NCI-H748 treated with DMSO at 0.1 percent for 48 hours (cell line): Measurements from ENCODE around the gene CORO1A.
"Not testable (repeated sequence)": the region's sequence is repeated elsewhere in the genome, so short reads cannot be mapped to it uniquely, and the experiment has no call there.

Source experiments
- DNase-seq: peaks from one replicate; lab custom pipeline; 2025; lab: John Stamatoyannopoulos, UW

Gene CORO1A

DNA sequence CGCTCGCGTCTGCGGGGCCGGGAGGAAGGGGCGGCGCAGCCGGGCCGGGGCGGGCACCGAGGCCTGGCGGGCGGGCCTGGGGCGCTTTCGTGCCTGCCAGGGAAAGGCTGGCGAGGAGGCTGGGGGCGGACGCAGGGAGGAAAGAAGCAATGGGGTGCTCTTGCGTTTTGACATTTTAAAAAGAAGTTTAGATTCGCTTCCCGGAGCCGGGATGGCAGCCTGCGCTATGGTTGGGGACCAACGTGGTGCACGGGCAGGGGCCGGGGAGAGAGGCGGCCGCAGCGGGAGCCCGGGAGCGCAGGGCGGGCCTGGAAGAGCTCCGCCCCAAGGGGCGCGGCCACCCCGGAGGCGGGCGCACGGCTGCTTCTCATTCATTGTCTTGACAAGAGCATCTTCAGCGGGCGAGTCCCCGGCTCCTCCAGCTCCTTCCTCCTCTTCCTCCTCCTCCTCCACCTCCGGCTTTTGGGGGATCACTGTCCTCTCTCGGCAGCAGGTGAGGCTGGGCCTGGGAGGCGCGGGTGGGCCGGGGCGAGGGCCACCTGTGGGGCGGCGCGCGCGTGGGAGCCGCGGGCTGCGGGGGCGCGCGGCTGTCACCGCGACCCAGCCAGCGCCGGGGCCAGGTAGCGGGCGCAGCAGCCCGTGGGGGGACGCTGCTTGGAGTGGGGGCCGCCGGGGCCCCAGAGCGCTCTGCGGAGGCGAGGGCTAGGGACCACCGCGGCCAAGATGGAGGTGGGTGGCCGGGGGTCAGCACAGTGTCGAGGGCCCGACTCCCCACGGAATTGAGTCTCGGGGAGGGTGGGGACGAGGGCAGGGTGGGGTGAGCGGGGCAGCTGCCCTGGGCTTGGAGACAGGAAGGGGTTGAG, at the start of gene CORO1A:
Gene CORO1A, plus strand, starts transcription at position 370 of the 863 bp plus-strand sequence. CDS start 1,608 bp downstream, outside the sequence.
- peak; percentile 6 for DNase-seq

- no peak for DNase-seq
Observed at GRCh38 chr16:30136971-30137605, 46.3 kb upstream of the CORO1A start.

DNA sequence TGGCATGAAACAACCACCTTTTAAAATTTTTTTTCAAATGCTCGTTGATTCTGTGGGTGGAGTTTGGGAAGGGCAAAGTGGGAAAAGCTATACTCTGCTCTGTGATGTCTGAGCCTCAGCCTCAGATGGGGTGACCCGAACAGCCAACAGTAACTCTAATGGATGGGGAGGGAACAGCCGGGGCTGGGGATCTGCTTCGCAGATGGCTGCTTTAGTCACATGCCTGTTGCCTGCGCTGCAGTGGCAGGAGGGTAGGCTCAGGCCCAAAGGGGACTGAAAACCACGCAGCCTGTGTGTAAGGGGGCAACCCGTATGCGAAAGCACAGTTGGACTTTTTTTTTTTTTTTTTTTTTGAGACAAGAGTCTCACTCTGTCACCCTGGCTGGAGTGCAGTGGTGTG, 45.5 kb upstream of the CORO1A start:
- no peak for DNase-seq

- peak; percentile 4 for DNase-seq
Observed at GRCh38 chr16:30139583-30140481, 43.6 kb upstream of the CORO1A start.

DNA sequence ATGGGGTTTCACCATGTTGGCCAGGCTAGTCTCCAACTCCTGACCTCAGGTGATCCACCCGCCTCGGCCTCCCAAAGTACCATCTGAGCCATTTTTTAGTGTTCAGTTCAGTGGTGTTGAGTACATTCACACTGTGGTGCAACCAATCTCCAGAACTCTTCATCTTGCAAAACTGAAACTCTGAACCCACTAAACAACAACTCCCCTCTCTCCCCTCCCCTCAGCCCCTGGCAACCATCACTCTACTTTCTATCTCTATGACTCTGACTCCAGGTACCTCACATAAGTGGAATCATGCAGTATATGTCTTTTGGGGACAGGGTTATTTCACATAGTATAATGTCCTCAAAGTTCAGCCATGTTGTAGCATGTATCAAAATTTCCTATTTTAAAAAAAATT, 41.7 kb upstream of the CORO1A start:
- DNase-seq, result no peak

GRCh38 chr16:30142672-30143346, 40.6 kb upstream of the CORO1A start:
- peak; percentile 2 for DNase-seq

DNA sequence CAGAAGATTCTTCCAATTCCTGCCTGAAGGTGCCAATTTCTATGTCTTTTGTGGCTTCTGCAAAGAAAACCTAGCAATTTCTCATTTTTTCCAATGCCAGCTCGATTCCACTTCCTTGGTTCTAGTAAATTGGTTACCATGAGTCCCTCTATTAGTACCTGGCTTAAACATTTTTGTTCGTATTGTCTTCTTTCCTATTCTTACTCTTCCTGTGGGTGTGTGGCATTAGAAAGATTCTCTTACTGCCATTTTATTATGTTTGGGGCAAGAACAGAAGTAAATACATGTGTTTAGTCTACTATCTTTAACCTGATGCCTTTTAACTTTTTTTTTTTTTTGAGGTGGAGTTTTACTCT, 40.1 kb upstream of the CORO1A start:
- DNase-seq, result no peak

GRCh38 chr16:30144017-30144416, 39.4 kb upstream of the CORO1A start:
- DNase-seq, result no peak

- no peak for DNase-seq
Observed at GRCh38 chr16:30144917-30145316, 38.5 kb upstream of the CORO1A start.

DNA sequence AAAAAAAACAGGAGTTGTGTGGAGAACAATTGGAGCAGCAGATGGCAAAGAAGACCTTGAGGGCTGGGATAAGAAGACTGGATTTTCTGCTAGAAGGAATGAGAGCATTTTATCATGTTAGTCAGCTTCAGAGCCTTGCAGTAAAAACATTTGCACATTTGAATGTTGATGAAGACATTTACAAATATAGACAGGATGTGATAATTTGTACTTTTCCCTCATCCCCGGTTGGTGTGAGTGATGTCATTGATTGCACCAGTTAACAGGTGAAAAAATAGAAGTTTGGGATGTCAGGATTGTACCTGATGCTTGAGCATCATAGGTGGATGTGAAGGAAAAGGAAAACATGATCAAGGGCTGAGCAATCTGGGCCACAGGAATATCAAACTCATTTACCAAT, 37.7 kb upstream of the CORO1A start:
- no peak for DNase-seq

GRCh38 chr16:30147843-30148510, 35.4 kb upstream of the CORO1A start:
- no peak for DNase-seq

- DNase-seq, result no peak
Observed at GRCh38 chr16:30149250-30149930, 34.0 kb upstream of the CORO1A start.

GRCh38 chr16:30151091-30151490, 32.3 kb upstream of the CORO1A start:
- no peak for DNase-seq

DNA sequence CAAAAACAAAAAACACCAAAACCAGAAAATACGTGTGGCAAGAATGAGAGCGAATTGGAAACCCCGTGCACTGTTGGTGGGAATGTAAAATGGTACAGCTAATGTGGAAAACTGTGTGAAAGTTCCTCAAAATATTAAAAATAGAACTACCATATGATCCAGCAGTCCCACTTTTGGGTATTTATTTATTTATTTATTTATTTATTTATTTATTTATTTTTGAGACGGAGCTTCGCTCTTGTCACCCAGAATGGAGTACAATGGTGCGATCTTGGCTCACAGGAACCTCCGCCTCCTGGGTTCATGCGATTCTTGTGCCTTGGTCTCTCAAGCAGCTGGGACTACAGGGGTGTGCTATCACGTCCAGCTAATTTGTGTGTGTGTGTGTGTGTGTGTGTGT, 30.9 kb upstream of the CORO1A start:
- DNase-seq, result no peak

- no peak for DNase-seq
Observed at GRCh38 chr16:30155188-30155587, 28.2 kb upstream of the CORO1A start.

DNA sequence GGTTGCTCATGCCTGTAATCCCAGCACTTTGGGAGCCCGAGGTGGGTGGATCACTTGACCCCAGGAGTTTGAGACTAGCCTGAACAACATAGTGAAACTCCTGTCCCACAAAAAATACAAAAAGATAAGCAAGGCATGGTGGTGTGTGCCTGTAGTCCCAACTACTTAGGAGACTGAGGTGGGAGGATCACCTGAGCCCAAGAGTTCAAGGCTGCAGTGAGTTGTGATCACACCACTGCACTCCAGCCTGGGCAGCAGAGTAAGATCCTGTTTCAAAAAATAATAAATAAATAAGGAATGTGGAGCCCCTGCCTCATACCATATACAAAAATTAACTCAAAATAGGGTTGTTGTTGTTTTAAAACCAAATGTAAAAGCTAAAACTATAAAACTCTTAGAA, 26.2 kb upstream of the CORO1A start:
- DNase-seq, result no peak

DNA sequence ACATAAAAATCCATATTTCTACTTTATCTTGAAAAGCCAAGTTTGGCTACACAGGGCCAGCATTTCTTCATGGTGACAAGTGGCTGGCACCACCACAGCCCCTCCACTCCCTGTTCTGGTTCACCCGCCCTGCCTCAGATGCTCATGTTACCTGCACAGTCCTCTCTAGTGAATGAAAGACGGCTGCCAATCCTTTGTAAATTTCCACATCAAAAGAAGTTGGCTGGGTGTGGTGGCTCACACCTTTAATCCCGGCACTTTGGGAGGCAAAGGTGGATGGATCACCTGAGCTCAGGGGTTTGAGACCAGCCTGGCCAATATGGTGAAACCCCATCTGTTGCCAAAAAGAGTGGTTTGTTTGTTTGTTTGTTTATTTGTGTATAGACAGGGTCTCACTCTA, 19.9 kb upstream of the CORO1A start:
- DNase-seq, result no peak

DNA sequence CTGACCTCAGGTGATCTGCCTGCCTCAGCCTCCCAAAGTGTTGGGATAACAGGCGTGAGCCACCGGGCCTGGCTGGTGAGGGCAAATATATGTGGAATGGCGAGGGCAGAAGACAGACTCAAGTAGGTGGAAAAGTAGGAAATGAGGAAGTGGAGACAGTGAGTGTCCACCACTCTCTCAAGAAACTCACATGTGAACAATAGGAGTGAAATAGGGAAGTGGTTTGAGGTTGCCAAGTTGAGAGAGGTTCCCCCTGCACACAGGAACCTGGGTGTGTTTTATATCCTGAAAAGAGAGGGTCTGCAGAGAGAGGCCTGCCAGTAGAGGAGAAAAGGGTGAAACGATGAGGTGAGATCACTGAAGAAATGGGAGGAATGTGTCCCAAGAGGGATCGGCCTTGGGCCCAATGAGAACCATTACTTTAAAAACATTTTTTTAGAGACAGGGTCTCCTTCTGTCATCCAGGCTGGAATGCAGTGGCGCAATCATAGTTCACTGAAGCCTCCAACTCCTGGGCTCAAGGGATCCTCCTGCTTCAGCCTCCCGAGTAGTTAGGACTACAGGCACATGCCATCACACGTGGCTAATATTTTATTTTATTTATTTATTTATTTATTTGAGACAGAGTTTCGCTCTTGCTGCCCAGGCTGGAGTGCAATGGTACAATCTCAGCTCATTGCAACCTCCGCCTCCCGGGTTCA, 17.1 kb upstream of the CORO1A start:
- DNase-seq, result no peak

DNA sequence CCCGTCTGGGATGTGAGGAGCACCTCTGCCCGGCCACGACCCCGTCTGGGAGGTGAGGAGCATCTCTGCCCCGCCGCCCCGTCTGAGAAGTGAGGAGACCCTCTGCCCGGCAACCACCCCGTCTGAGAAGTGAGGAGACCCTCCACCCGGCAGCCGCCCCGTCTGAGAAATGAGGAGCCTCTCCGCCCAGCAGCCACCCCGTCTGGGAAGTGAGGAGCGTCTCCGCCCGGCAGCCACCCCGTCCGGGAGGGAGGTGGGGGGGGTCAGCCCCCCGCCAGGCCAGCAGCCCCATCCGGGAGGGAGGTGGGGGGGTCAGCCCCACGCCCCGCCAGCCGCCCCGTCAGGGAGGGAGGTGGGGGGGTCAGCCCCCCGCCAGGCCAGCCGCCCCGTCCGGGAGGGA, 14.7 kb upstream of the CORO1A start:
- not testable (repeated sequence) for DNase-seq

GRCh38 chr16:30169416-30169815, 14.0 kb upstream of the CORO1A start:
- not testable (repeated sequence) for DNase-seq
